Lower leg skin (tissue), 3 donors: Measurements from ENCODE around the gene PDPR.
"Not testable (repeated sequence)": the region's sequence is repeated elsewhere in the genome, so short reads cannot be mapped to it uniquely, and the experiment has no call there.

Experiments used
- CTCF ChIP-seq, 3 donors: fragments of 450-650 bp; IDR thresholded peaks; one replicate each; pipeline ENCODE4 v1.5.1; 2016; ENCODE audit warnings: antibody characterized with exemption in 3 of 3, mild to moderate bottlenecking in 3 of 3, moderate library complexity in 2 of 3
- POLR2A ChIP-seq, 2 donors: fragments of 450-650 bp; IDR thresholded peaks; one replicate each; pipeline ENCODE4 v1.6.1; 2016 to 2017; ENCODE audit warnings: antibody characterized with exemption in 2 of 2, mild to moderate bottlenecking in 1 of 2, moderate library complexity in 1 of 2

GRCh38 chr16:70173916-70174315, 59.8 kb downstream of the PDPR start:
- not testable (repeated sequence) for TF ChIP-seq CTCF, POLR2A (IDR thresholded peaks at IDR 0.05)
